GM10266 (cell line): Measurements from ENCODE around the gene MAP4K1.
A peak's percentile ranks its signal among the peaks of the same experiment; 100 is the strongest.

Experiments
- DNase-seq: peaks from one replicate; pipeline ENCODE4 v3.0.0; 2012; ENCODE audit errors: extremely low spot score
- CTCF ChIP-seq: IDR thresholded peaks from 2 replicates; pipeline ENCODE4 v1.5.1; 2012; ENCODE audit warnings: mild to moderate bottlenecking, low read depth; ENCODE audit not compliant: control insufficient read depth, insufficient read depth; ENCODE audit errors: missing control alignments

MAP4K1 gene

GRCh38 chr19:38649305-38650171 lies 31.8 kb upstream of the MAP4K1 start:
- no peak for DNase-seq
- TF ChIP-seq CTCF, result no peak

GRCh38 chr19:38648769-38649304 lies 31.1 kb upstream of the MAP4K1 start:
- no peak for DNase-seq

DNA sequence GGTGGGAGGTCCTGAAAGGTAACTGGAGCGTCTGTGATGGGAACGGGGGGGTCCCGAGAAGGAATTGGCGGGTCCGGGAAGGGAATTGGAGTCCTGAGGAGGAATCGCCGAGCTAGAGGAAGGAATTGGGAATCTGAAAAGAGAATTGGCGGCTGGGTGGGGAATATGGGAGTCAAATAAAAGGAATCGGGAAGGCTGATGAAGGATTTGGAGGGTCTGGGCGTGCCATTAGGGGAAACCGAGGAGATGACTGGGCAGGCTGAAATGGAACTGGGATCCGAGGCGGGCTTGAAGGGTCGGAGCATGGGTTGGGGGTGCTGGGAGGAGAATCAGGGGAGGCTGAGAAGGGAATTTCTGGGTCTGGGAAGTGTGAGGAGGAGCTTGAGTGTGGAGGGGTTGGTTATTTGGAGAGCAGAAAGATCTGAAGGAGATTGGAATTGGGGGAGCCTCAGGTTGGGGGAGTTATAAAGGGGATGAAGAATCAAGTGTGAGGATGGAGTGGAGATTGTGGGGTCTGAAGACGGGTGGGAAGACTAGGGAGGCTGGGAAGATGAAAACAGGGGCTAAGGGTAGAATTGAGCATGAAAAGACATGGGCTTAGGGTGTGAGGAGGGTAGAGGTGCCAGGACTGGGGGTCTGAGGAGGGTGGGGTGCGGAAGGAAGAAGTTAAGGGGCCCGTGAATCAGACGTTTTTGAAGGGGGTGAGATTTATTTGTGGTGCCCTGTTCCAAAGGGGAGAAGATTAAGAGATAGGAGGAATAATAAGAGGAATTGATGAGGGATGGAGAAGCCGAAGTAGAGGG lies 30.4 kb upstream of the MAP4K1 start:
- no peak for TF ChIP-seq CTCF
- DNase-seq, result no peak

More at GRCh38 chr19:38648769-38649304, 31.1 kb upstream of the MAP4K1 start:
- no peak for TF ChIP-seq CTCF

- DNase-seq, result peak; percentile 99
- TF ChIP-seq CTCF, result no peak
These were observed 29.7 kb upstream of the MAP4K1 start, which contains the start of gene ACTN4 for GRCh38 chr19:38647368-38647965. Gene ACTN4, plus strand, starts transcription at chr19:38647649. Its CDS starts 97 bp downstream, at chr19:38647746.

- no peak for DNase-seq
- no peak for TF ChIP-seq CTCF
These were observed 27.0 kb upstream of the MAP4K1 start for GRCh38 chr19:38644719-38645118.

GRCh38 chr19:38642176-38642575 lies 24.4 kb upstream of the MAP4K1 start:
- no peak for TF ChIP-seq CTCF
- no peak for DNase-seq
